Stimulated activated naive CD8-positive, alpha-beta T cell treated with anti-CD3 and anti-CD28 coated beads, Interleukin-15, Interleukin-2, amounts not matched to agents 100 U/mL and 50 U/mL, for 24 hours (primary cell): ENCODE measurements around the gene FANCE.
A peak's percentile ranks its signal among the peaks of the same experiment; 100 is the strongest.

Experiments
- ATAC-seq: fragments of 150-1000 bp; cut with Tn5 transposase; one replicate; pipeline ENCODE4 v1.10.0; 2021
- DNase-seq: peaks from one replicate; pipeline ENCODE4 v3.0.0; 2021

Gene FANCE

DNA sequence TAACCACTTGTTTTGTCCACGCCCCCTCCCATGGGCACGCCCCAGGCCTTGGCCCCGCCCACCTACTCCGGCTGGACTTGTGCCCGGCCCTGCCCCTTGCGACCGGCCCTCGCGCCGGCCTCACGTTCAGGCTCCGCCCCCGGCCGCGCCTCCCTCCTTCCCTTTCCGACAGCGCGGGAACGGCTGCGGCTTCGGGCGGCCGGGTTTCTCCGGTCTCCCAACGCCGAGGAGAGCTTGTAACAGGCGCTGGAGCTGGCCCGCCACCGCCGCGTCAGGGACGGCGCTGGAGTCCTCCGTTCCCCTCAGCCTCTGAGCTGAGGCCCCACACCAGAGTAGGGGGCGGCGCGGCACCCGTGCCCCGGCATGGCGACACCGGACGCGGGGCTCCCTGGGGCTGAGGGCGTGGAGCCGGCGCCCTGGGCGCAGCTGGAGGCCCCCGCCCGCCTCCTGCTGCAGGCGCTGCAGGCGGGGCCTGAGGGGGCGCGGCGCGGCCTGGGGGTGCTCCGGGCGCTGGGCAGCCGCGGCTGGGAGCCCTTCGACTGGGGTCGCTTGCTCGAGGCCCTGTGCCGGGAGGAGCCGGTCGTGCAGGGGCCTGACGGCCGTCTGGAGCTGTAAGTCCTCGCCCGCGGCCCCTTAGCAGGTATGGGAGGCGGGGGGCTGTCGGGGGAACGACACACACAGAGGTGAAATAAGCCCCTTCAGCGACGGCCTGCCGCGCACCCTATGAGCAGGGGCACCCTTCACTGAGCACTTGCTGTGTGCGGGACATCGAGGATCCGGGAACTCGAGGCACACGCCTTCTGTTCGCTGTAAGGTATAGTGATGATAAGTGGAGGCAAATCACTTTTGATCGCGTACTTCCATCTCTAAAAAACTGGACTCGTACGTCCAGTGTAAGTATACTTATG, at the start of gene FANCE:
TSS of gene FANCE (plus strand) at position 156 of the 908 bp plus-strand sequence. CDS start at position 364, 208 bp downstream.
- DNase-seq: peak; percentile 97
- ATAC-seq: peak; percentile 92

DNA sequence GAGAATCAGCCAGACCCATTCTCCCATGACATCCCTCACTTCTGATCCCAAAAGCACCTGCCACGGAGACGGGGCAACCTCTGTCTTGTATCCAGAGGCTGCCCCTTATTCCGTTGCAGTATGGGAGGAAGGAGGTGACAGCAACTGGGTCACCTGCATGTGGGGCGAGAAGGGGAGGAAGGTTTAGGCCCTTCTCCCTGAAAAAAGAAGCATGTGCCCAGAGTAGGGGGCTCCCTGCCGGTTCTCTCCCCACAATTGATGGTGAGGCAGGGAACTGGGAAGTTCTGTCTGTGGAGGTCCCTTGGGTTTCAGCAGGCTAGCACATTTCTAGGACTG, 49.3 kb upstream of the FANCE start:
- no peak for DNase-seq

DNA sequence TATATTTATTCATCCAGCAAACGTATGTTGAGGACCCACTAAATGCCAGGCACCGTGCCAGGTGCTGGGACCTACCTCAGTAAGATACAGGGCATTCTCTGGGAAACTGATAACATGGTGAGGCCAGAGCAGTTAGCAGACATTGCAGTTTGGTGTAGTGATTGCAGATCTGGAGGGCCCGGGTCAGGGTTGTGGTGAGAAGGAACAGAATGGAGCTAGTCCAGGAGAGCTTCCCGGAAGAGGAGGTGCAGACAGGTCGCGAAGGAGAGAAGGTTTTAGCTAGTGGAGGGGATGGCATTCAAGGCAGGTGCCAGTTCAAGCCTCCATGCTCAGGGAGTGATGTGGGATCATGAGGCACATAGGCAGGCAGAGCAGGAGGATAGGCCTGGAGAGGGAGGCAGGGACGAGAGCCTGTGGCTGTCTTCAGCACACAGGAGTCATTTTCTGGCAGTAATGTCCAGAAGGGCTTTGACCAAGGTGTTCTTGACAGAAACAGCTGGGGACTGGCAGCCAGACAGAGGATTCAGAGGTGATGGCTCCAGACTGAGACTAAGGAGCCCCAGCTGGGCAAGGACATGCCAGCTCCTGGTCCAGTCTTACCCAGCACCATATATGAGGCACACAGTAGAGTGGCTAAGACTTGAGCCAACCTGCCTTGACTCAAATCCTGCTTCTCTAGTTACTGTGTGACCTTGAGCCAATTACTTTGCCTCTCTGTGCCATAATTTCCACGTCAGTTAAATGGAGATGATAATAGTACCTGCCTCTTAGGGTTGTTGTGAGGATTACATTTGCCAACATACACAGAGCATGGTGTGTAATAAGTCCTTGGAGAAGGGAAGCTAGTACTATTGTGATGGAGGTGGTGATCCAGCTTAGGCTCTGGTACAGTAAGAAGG, 48.3 kb upstream of the FANCE start:
- no peak for DNase-seq
- no peak for ATAC-seq

More for the DNA sequence above, 49.3 kb upstream of the FANCE start:
- ATAC-seq: no peak

GRCh38 chr6:35406711-35407485, 45.2 kb upstream of the FANCE start:
- ATAC-seq: no peak
- no peak for DNase-seq

DNA sequence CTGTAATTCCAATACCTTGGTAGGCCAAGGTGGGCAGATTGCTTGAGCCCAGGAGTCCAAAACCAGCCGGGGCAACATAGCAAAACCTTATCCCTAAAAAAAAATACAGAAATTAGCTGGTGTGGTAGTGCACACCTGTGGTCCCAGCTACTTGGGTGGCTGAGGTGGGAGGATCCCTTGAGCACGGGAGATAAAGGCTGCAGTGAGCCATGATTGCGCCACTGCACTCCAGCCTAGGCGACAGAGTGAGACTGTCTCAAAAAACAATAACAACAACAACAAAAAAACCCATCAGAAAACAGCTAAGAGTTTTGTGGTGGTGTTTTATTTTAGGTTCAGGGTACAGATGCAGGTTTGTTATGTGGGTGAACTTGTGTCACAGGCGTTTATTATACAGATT, 42.9 kb upstream of the FANCE start:
- ATAC-seq (no peak), DNase-seq (no peak)

- ATAC-seq (no peak), DNase-seq (no peak)
Observed at GRCh38 chr6:35410131-35410530, 42.0 kb upstream of the FANCE start.

GRCh38 chr6:35411066-35411465, 41.1 kb upstream of the FANCE start:
- ATAC-seq: peak; percentile 42
- no peak for DNase-seq

- DNase-seq: no peak
- no peak for ATAC-seq
Observed at GRCh38 chr6:35412102-35412501, 40.0 kb upstream of the FANCE start.

GRCh38 chr6:35413911-35414310, 38.2 kb upstream of the FANCE start:
- DNase-seq (no peak), ATAC-seq (no peak)

DNA sequence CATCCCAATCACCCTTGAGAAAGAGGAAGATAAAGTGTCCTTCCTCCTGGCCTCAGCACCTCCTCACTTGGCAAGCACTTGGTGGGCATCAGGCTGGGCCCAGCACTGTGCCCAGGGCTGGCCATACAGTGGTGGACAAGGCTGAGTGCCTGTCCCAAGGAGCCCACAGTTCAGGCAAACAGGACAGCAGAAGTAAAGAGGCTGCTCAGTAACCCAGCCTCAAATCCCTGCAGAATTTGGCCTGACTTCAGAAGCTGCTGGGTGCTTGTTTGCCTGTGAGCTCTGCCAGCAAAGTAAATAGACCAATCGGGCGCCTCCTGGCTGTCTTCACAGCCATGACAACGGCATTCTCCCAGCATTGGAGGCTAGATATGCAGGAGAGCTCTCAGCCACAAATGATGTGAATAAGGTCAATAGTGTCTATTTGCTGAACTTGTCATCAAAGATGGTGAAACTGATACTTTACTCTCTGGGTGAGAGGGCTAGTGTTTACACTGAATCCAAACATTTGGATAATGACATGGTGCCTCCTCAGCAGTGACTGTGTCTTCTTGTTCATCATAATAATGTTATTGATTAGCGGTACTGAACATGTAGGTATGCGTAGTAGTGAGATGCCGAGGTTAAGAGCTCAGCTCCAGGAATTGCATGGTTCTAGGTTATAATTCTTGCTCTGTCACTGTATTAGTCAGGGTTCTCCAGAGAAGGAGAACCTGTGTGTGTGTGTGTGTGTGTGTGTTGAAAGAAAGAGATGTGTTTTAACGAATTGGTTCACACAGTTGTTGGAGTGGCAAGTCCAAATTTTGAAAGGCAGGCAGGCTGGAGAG, 36.9 kb upstream of the FANCE start:
- DNase-seq: no peak
- no peak for ATAC-seq

- DNase-seq: no peak
- no peak for ATAC-seq
Observed at GRCh38 chr6:35417979-35418661, 34.0 kb upstream of the FANCE start.

- DNase-seq (no peak), ATAC-seq (no peak)
Observed at GRCh38 chr6:35419417-35419816, 32.7 kb upstream of the FANCE start.

- DNase-seq (no peak), ATAC-seq (no peak)
Observed at GRCh38 chr6:35419961-35420360, 32.2 kb upstream of the FANCE start.

DNA sequence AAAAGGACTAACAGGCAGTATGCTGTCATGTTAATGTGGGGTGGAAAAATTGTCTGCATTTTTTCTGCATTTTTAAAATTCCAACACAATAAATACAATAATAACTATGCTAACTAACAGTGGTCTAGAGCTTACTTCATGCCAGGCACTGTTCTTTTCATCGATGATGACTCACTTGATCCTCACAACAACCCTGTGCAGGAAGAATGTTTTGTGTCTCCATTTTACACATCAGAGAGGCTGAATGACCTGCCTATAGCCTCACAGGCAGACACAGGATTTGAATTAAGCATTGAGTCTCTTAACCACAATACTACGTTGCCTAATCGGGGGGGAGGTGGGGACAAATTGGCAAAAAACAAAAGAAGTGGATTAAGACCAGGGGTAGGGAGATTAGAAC, 26.9 kb upstream of the FANCE start:
- DNase-seq: no peak

DNA sequence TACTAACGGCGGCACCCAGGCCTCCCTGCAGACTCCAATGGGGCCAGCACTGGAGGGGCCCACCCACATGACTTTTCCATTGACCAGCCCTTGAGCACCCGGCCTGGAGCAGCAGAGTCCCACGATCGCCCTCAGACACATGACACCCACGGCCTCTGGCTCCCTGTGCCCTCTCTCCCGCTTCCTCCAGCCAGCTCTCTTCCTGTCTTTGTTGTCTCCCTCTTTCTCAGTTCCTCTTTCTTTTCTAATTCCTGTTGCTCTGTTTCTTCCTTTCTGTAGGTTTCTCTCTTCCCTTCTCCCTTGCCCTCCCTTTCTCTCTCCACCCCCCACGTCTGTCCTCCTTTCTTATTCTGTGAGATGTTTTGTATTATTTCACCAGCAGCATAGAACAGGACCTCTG, 26.1 kb upstream of the FANCE start:
- ATAC-seq (no peak), DNase-seq (no peak)

More for the DNA sequence above, 26.9 kb upstream of the FANCE start:
- ATAC-seq: no peak

- DNase-seq (no peak), ATAC-seq (no peak)
Observed at GRCh38 chr6:35427435-35427834, 24.7 kb upstream of the FANCE start.

- ATAC-seq (no peak), DNase-seq (no peak)
Observed at GRCh38 chr6:35427851-35428321, 24.3 kb upstream of the FANCE start.

- no peak for DNase-seq
- no peak for ATAC-seq
Observed at GRCh38 chr6:35428421-35429149, 23.6 kb upstream of the FANCE start.

- ATAC-seq: no peak
- DNase-seq: no peak
Observed at GRCh38 chr6:35429463-35429862, 22.7 kb upstream of the FANCE start.

- ATAC-seq (no peak), DNase-seq (no peak)
Observed at GRCh38 chr6:35432291-35432690, 19.8 kb upstream of the FANCE start.
